Naive thymus-derived CD4-positive, alpha-beta T cell (primary cell): ENCODE data around the gene CSNK1E. TPM values are rescaled to one million over a fixed set of nuclear protein-coding genes. Genes with fewer than 3 reads are reported as not detected.

Experiments used
- ATAC-seq: fragments of 150-1000 bp; cut with Tn5 transposase; 2 replicates; pipeline ENCODE4 v1.10.0; 2021; ENCODE audit warnings: mild to moderate bottlenecking, moderate library complexity
- CTCF ChIA-PET: fragments of 350-600 bp; sonication (Branson Sonifier 250); formaldehyde crosslinking; loops from one replicate; lab custom pipeline; 2021; ENCODE audit warnings: antibody characterized with exemption; lab: Charles Lee
- POLR2A ChIA-PET: fragments of 350-600 bp; sonication (Branson Sonifier 250); formaldehyde crosslinking; loops from one replicate; lab custom pipeline; 2021; ENCODE audit warnings: antibody characterized with exemption, inconsistent platforms; lab: Charles Lee
- DNase-seq, 9 donors: peaks; one replicate each; pipeline versions ENCODE4 v3.0.0 to v3.0.0-alpha.2; 2020 to 2022; ENCODE audit warnings: mixed read lengths in 1 of 9
- H3K27ac ChIP-seq: one replicate; pipeline ENCODE4 v1.7.0; 2013; ENCODE audit warnings: mild to moderate bottlenecking, low read depth, low read length, moderate library complexity
- H3K27me3 ChIP-seq, 2 donors: one replicate each; pipeline ENCODE4 v1.7.0; 2013; ENCODE audit warnings: low read length in 2 of 2, mild to moderate bottlenecking in 2 of 2, moderate library complexity in 2 of 2; ENCODE audit not compliant: control insufficient read depth in 2 of 2, insufficient read depth in 2 of 2
- H3K36me3 ChIP-seq, 3 experiments: 1 replicate in 2 of 3; 2 replicates in 1 of 3; pipeline ENCODE4 v1.7.0; 2013; ENCODE audit warnings: low read length in 3 of 3, mild to moderate bottlenecking in 3 of 3, moderate library complexity in 1 of 3; ENCODE audit not compliant: insufficient read depth in 3 of 3, control insufficient read depth in 2 of 3
- H3K4me1 ChIP-seq, 2 donors: one replicate each; pipeline ENCODE4 v1.7.0; 2013; ENCODE audit warnings: low read length in 2 of 2, mild to moderate bottlenecking in 2 of 2, moderate library complexity in 1 of 2; ENCODE audit not compliant: control insufficient read depth in 2 of 2, insufficient read depth in 2 of 2
- H3K4me3 ChIP-seq: 2 replicates; pipeline ENCODE4 v1.7.0; 2013; ENCODE audit warnings: mild to moderate bottlenecking, low read length
- H3K9me3 ChIP-seq, 3 experiments: 1 replicate in 2 of 3; 2 replicates in 1 of 3; pipeline ENCODE4 v1.7.0; 2013; ENCODE audit warnings: low read length in 3 of 3; ENCODE audit not compliant: control insufficient read depth in 2 of 3
- H3K27ac Mint-ChIP-seq, 9 donors: one replicate each; pipeline ENCODE4 v1.8.0; 2020 to 2022; ENCODE audit warnings: mixed read lengths in 9 of 9, mild to moderate bottlenecking in 8 of 9, moderate library complexity in 5 of 9, inconsistent platforms in 2 of 9
- H3K27me3 Mint-ChIP-seq, 5 donors: one replicate each; pipeline ENCODE4 v1.8.0; 2021 to 2022; ENCODE audit warnings: mixed read lengths in 5 of 5, mild to moderate bottlenecking in 1 of 5
- H3K36me3 Mint-ChIP-seq, 5 donors: one replicate each; pipeline ENCODE4 v1.8.0; 2020 to 2022; ENCODE audit warnings: mixed read lengths in 5 of 5, mild to moderate bottlenecking in 3 of 5, inconsistent platforms in 1 of 5
- H3K4me1 Mint-ChIP-seq, 7 donors: one replicate each; pipeline ENCODE4 v1.8.0; 2020 to 2022; ENCODE audit warnings: mixed read lengths in 7 of 7, mild to moderate bottlenecking in 3 of 7, inconsistent platforms in 1 of 7
- H3K4me3 Mint-ChIP-seq, 10 donors: one replicate each; pipeline ENCODE4 v1.8.0; 2020 to 2022; ENCODE audit warnings: mild to moderate bottlenecking in 10 of 10, mixed read lengths in 10 of 10, moderate library complexity in 6 of 10, inconsistent platforms in 2 of 10
- H3K9me3 Mint-ChIP-seq, 11 donors: one replicate each; pipeline ENCODE4 v1.8.0; 2020 to 2022; ENCODE audit warnings: mixed read lengths in 11 of 11, mild to moderate bottlenecking in 4 of 11, inconsistent platforms in 1 of 11, moderate library complexity in 1 of 11
- intact Hi-C, 2 donors: fragments of 100-400 bp; cut with micrococcal nuclease; formaldehyde crosslinking; loops; one replicate each; pipeline ENCODE4 v1.15.1; 2023
- polyA plus RNA-seq, 2 donors: library from polyadenylated mRNA; unstranded; fragments of 300-500 nt; fragmentation: Illumina TruSeq; gene quantifications; one replicate each; pipeline ENCODE4 v1.2.3, GENCODE V29; 2021
- total RNA-seq, 6 experiments: library from RNA in 5 of 6; stranded (reverse) in 5 of 6; gene quantifications; 1 replicate in 5 of 6; 2 replicates in 1 of 6; pipeline ENCODE4 v1.2.3 and lab custom pipeline; 2021 to 2026

CSNK1E gene
- total and polyA plus RNA-seq, 7 experiments from 2014 or later, result 5.6 to 143 (median 72.0) TPM

DNA sequence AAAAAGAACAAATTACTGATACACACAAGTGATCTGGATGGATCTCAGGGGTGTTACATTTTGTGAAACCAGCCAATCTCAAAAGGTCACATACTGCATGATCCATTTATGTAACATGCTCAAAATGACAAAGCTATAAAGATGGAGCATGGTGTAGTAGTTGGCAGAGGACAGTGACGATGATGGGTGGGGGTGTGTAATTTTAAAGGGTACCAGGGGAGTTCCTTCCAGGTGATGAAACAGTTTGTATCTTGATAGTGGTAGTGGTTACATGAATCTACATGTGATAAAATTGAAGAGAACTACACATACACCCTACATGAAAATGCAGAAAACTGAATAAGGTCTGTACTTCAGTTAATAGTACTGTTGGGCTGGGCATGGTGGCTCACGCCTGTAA is 61.5 kb downstream of the CSNK1E start:
- no peak overlapping the region for H3K4me3 Mint-ChIP-seq
- H3K36me3 ChIP-seq, result no peaks in the 10 kb centered on the region
- CTCF ChIA-PET, result interaction anchor here (0.7 kb wide), 1 partner anchor 43 kb away, joined by 5 read pairs; no protein-coding TSS in a partner anchor
- POLR2A ChIA-PET, result interaction anchor here (1.4 kb wide), 1 partner anchor 11 kb away, joined by 3 read pairs; no protein-coding TSS in a partner anchor
- H3K27ac ChIP-seq, result no peak overlapping the region
- intact Hi-C loops, result no loop called here
- peak; percentile 51 for ATAC-seq
- no peak for DNase-seq
- peaks cover 0 to 12% (median 3%) of the 10 kb centered on the region in 5 donors for H3K36me3 Mint-ChIP-seq
- no peaks in the 10 kb centered on the region for H3K27me3 Mint-ChIP-seq
- no peaks in the 10 kb centered on the region for H3K9me3 Mint-ChIP-seq
- no peaks in the 10 kb centered on the region for H3K4me1 ChIP-seq
- H3K27me3 ChIP-seq, result no peaks in the 10 kb centered on the region
- no peaks in the 10 kb centered on the region for H3K9me3 ChIP-seq
- H3K27ac Mint-ChIP-seq, result peak overlapping the region in 1 of 9 donors; percentile 1
- H3K4me1 Mint-ChIP-seq, result peaks cover 6 to 35% (median 21%) of the 10 kb centered on the region in 7 donors
- H3K4me3 ChIP-seq, result no peak overlapping the region

DNA sequence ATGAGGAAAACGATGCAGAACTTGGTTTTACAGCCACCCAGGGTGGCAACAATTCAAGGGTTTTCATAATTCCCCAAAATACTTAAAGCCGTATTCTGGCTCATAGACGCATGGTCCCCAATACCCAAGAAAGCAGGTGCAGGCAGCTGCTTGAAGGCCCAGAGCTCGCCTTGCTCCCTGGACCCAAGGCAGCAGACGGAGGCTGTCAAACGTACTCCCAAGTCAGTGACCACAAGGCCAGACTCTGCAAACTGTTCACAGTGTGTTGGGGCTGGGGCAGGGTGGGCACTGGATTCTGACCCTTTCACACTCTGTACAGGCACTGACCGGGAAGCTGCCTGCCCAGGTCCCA is 65.9 kb downstream of the CSNK1E start:
- Histone ChIP-seq H3K36me3 (peaks cover 0 to 23% (median 2%) of the 10 kb centered on the region in 3 experiments), H3K4me1 (no peaks in the 10 kb centered on the region), H3K9me3 (no peaks in the 10 kb centered on the region), H3K27me3 (no peaks in the 10 kb centered on the region), H3K4me3 (no peak overlapping the region), H3K27ac (no peak overlapping the region)
- no peaks in the 10 kb centered on the region for H3K27me3 Mint-ChIP-seq
- ATAC-seq, result no peak
- H3K4me1 Mint-ChIP-seq, result peaks cover 0 to 16% (median 14%) of the 10 kb centered on the region in 7 donors
- peaks cover 4 to 36% (median 12%) of the 10 kb centered on the region in 5 donors for H3K36me3 Mint-ChIP-seq
- CTCF ChIA-PET, result no interaction called here
- intact Hi-C loops, result no loop called here
- DNase-seq, result no peak
- H3K27ac Mint-ChIP-seq, result no peak overlapping the region
- H3K4me3 Mint-ChIP-seq, result no peak overlapping the region
- POLR2A ChIA-PET, result no interaction called here
- peaks cover 0 to 4% (median 0%) of the 10 kb centered on the region in 11 donors for H3K9me3 Mint-ChIP-seq

DNA sequence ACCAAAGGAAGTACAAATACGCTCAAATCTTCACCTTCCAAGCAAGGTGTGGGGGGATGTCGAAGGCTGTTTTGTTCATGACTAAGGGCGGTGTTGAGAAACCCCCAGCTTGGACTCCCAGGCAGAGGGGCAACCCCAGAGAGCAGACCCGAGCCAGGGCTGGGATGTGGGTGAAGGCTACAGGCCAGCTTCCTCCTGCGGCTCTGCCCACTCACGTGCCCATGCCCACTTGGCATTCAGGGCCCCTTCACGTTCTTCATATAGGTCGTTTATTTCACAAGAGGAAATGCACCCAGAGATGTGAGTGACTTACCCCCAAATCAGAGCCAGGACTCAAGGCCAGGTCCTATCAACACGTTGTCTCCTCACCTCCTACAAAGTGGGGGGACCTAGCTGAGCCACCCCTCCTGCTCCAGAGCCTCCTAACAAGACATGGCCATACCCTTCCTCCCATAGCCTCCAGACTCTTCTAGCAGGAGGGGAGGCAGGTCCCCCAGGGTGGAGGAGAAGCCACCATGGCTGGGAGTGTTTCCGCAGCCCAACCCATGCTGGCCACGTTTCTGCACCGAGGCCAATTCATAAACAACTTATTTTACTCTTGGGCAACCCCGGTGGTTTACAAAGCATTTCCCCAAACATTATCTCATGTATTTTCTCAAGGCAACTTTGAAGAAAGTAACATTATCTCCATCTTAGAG is 66.4 kb downstream of the CSNK1E start:
- POLR2A ChIA-PET, result no interaction called here

DNA sequence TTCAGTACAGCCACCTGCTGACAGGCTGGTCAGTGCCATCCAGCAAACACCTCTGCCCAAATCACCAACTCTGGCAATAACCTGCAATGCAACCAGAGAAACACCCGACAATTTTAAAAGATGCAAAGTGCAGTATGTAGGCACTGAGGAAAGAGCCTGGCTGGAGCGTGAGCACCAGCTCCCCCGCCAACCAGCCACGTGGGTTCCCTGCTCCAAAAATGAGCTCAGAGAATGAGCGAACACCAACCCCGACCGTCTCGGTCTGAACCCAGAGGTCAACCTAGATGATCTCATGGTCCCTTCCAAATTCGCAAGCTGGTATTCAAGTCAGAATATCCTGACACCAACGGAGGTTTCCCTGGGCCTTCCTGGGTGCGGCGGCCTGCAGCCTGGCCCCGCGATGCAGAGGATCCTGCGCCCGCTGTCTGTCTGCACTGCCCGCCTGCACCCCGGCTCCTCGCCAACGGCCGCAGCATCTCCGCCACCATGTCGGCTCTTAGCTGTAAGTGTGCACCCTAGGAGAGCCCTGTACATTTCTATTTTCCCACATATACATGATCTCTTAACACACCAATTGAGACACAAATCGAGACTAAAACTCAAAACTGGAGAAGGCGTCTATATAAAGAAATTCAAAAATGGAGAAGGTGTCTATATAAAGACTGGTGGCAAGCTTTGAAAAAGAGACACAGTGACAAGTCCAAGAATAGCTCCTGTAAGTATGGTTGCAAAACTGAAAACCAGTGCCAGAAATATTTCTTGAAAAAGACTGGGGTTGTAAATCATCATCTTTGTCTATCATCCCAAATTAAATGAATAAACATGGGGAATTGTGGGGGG is 67.2 kb downstream of the CSNK1E start:
- Mint-ChIP-seq H3K4me1 (peaks cover 0 to 15% (median 10%) of the 10 kb centered on the region in 7 donors), H3K36me3 (peaks cover 4 to 36% (median 12%) of the 10 kb centered on the region in 5 donors), H3K9me3 (peaks cover 0 to 4% (median 0%) of the 10 kb centered on the region in 11 donors), H3K27ac (peak overlapping the region in 1 of 9 donors; percentile 39), H3K27me3 (no peaks in the 10 kb centered on the region), H3K4me3 (no peak overlapping the region)
- ChIA-PET CTCF (no interaction called here), POLR2A (interaction anchor here (0.6 kb wide), 1 partner anchor 683 kb away, joined by 3 read pairs; no protein-coding TSS in a partner anchor)
- DNase-seq (no peak), ATAC-seq (no peak)
- Histone ChIP-seq H3K27me3 (no peaks in the 10 kb centered on the region), H3K4me1 (no peaks in the 10 kb centered on the region), H3K27ac (no peak overlapping the region), H3K9me3 (no peaks in the 10 kb centered on the region), H3K4me3 (no peak overlapping the region), H3K36me3 (peaks cover 0 to 34% (median 2%) of the 10 kb centered on the region in 3 experiments)
- intact Hi-C loops, result no loop called here

More for the DNA sequence above, 66.4 kb downstream of the CSNK1E start:
- Histone ChIP-seq H3K27me3 (no peaks in the 10 kb centered on the region), H3K36me3 (peaks cover 0 to 28% (median 2%) of the 10 kb centered on the region in 3 experiments), H3K27ac (no peak overlapping the region), H3K4me1 (no peaks in the 10 kb centered on the region), H3K9me3 (no peaks in the 10 kb centered on the region), H3K4me3 (no peak overlapping the region)
- Mint-ChIP-seq H3K4me1 (peaks cover 0 to 15% (median 14%) of the 10 kb centered on the region in 7 donors), H3K36me3 (peaks cover 4 to 36% (median 12%) of the 10 kb centered on the region in 5 donors), H3K27me3 (no peaks in the 10 kb centered on the region), H3K4me3 (no peak overlapping the region), H3K27ac (peak overlapping the region in 1 of 9 donors; percentile 47), H3K9me3 (peaks cover 0 to 4% (median 0%) of the 10 kb centered on the region in 11 donors)
- CTCF ChIA-PET, result no interaction called here
- intact Hi-C loops, result no loop called here
- DNase-seq (no peak), ATAC-seq (peak; percentile 26)

DNA sequence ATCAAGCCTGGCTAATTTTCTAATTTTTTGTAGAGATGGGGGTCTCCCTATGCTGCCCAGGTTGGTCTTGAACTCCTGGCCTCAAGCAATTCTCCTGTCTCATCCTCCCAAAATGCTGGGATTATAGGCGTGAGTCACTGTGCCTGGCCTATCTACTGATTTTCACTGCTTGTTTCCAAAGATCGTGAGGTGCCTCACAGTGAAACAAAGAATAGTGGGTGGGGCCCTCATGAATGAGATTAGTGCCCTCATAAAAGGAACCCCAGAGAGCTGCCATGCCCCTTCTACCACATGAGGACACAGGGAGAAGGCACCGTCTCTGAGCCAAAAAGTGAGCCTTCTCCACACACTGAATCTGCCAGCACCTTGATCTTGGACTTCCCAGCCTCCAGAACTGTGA is 67.9 kb downstream of the CSNK1E start:
- DNase-seq, result no peak
- ChIA-PET CTCF (no interaction called here), POLR2A (interaction anchor here (0.6 kb wide), 1 partner anchor 683 kb away, joined by 3 read pairs; no protein-coding TSS in a partner anchor)
- H3K9me3 ChIP-seq, result no peaks in the 10 kb centered on the region
- ATAC-seq, result no peak
- Mint-ChIP-seq H3K4me1 (peaks cover 0 to 15% (median 10%) of the 10 kb centered on the region in 7 donors), H3K36me3 (peaks cover 4 to 36% (median 12%) of the 10 kb centered on the region in 5 donors), H3K4me3 (no peak overlapping the region), H3K9me3 (peaks cover 0 to 4% (median 0%) of the 10 kb centered on the region in 11 donors), H3K27ac (no peak overlapping the region), H3K27me3 (no peaks in the 10 kb centered on the region)
- H3K27me3 ChIP-seq, result no peaks in the 10 kb centered on the region
- H3K27ac ChIP-seq, result no peak overlapping the region
- H3K4me3 ChIP-seq, result no peak overlapping the region
- no peaks in the 10 kb centered on the region for H3K4me1 ChIP-seq
- H3K36me3 ChIP-seq, result peaks cover 0 to 39% (median 2%) of the 10 kb centered on the region in 3 experiments
- intact Hi-C loops, result no loop called here

DNA sequence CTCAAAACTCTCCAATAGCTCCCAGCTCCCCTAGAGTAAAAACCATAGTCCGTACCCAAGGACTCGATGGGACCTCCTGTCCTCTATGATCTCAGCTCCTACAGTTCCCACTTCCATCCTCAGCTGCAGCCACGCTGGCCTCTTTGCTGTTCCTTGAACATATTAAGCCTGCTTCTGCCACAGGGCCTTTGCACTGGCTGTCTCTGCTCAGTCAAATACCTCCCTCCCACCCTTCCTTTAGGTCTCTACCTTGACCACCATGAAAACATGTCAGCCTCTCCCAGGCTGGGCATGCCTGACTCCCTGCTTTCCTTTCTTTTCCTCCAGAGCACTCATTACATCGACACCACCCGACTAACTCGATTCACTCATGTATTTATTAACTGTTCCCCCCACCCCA is 69.0 kb downstream of the CSNK1E start:
- H3K27ac Mint-ChIP-seq, result no peak overlapping the region
- no peak for ATAC-seq

More for the DNA sequence above, 69.0 kb downstream of the CSNK1E start:
- H3K4me1 ChIP-seq, result no peaks in the 10 kb centered on the region
- H3K36me3 ChIP-seq, result peaks cover 0 to 49% (median 5%) of the 10 kb centered on the region in 3 experiments
- H3K27ac ChIP-seq, result no peak overlapping the region
- DNase-seq, result no peak
- Mint-ChIP-seq H3K4me3 (no peak overlapping the region), H3K27me3 (no peaks in the 10 kb centered on the region), H3K9me3 (peaks cover 0 to 4% (median 0%) of the 10 kb centered on the region in 11 donors), H3K4me1 (peaks cover 0 to 15% (median 7%) of the 10 kb centered on the region in 7 donors), H3K36me3 (peaks cover 7 to 44% (median 12%) of the 10 kb centered on the region in 5 donors)
- H3K4me3 ChIP-seq, result no peak overlapping the region
- H3K9me3 ChIP-seq, result no peaks in the 10 kb centered on the region
- CTCF ChIA-PET, result interaction anchor here (0.5 kb wide), 1 partner anchor 64 kb away, joined by 3 read pairs; no protein-coding TSS in a partner anchor
- POLR2A ChIA-PET, result no interaction called here
- H3K27me3 ChIP-seq, result no peaks in the 10 kb centered on the region
- intact Hi-C loops, result no loop called here
